ENCODE data around the gene KCNQ1OT1.

The KCNQ1OT1 gene

GRCh38 chr11:2741377-2742131 lies 41.8 kb upstream of the KCNQ1OT1 start:
- TF ChIP-seq GATA1 (IDR thresholded peaks at IDR 0.05; ENCODE audit: low read depth, low read length) (no peak), POLR2A (IDR thresholded peaks at IDR 0.05; ENCODE audit: low read length) (no peak)
- DNase-seq, result no peak

GRCh38 chr11:2741006-2741376 lies 41.2 kb upstream of the KCNQ1OT1 start:
- no peak for DNase-seq

GRCh38 chr11:2740275-2740940 lies 40.6 kb upstream of the KCNQ1OT1 start:
- DNase-seq, result no peak
- no peak for TF ChIP-seq GATA1 (IDR thresholded peaks at IDR 0.05; ENCODE audit: low read depth, low read length)

More at GRCh38 chr11:2741006-2741376, 41.2 kb upstream of the KCNQ1OT1 start:
- TF ChIP-seq POLR2A (IDR thresholded peaks at IDR 0.05; ENCODE audit: low read length) (no peak), GATA1 (IDR thresholded peaks at IDR 0.05; ENCODE audit: low read depth, low read length) (no peak)

GRCh38 chr11:2739531-2740274 lies 39.9 kb upstream of the KCNQ1OT1 start:
- no peak for DNase-seq

GRCh38 chr11:2738551-2739431 lies 39.0 kb upstream of the KCNQ1OT1 start:
- peak in 1 of 2 experiments; percentile 42 for DNase-seq
- no peak for TF ChIP-seq POLR2A (IDR thresholded peaks at IDR 0.05; ENCODE audit: low read length)
- no peak for TF ChIP-seq GATA1 (IDR thresholded peaks at IDR 0.05; ENCODE audit: low read depth, low read length)

More at GRCh38 chr11:2739531-2740274, 39.9 kb upstream of the KCNQ1OT1 start:
- no peak for TF ChIP-seq POLR2A (IDR thresholded peaks at IDR 0.05; ENCODE audit: low read length)
- no peak for TF ChIP-seq GATA1 (IDR thresholded peaks at IDR 0.05; ENCODE audit: low read depth, low read length)

- no peak for TF ChIP-seq GATA1 (IDR thresholded peaks at IDR 0.05; ENCODE audit: low read depth, low read length)
- no peak for TF ChIP-seq POLR2A (IDR thresholded peaks at IDR 0.05; ENCODE audit: low read length)
- no peak for DNase-seq
Measured at GRCh38 chr11:2737866-2738265, 38.1 kb upstream of the KCNQ1OT1 start.

- no peak for TF ChIP-seq POLR2A (IDR thresholded peaks at IDR 0.05; ENCODE audit: low read length)
- no peak for TF ChIP-seq GATA1 (IDR thresholded peaks at IDR 0.05; ENCODE audit: low read depth, low read length)
- DNase-seq, result no peak
Measured at GRCh38 chr11:2737226-2737590, 37.4 kb upstream of the KCNQ1OT1 start.

GRCh38 chr11:2736577-2737225 lies 36.9 kb upstream of the KCNQ1OT1 start:
- DNase-seq, result no peak
- TF ChIP-seq POLR2A (IDR thresholded peaks at IDR 0.05; ENCODE audit: low read length) (no peak), GATA1 (IDR thresholded peaks at IDR 0.05; ENCODE audit: low read depth, low read length) (no peak)

- DNase-seq, result no peak
- TF ChIP-seq POLR2A (IDR thresholded peaks at IDR 0.05; ENCODE audit: low read length), result no peak
- no peak for TF ChIP-seq GATA1 (IDR thresholded peaks at IDR 0.05; ENCODE audit: low read depth, low read length)
Measured at GRCh38 chr11:2735053-2735589, 35.3 kb upstream of the KCNQ1OT1 start.

- TF ChIP-seq POLR2A (IDR thresholded peaks at IDR 0.05; ENCODE audit: low read length), result no peak
- TF ChIP-seq GATA1 (IDR thresholded peaks at IDR 0.05; ENCODE audit: low read depth, low read length), result no peak
- no peak for DNase-seq
Measured at GRCh38 chr11:2734181-2735052, 34.6 kb upstream of the KCNQ1OT1 start.

- no peak for DNase-seq
- TF ChIP-seq POLR2A (IDR thresholded peaks at IDR 0.05; ENCODE audit: low read length) (no peak), GATA1 (IDR thresholded peaks at IDR 0.05; ENCODE audit: low read depth, low read length) (no peak)
Measured at GRCh38 chr11:2732940-2733628, 33.3 kb upstream of the KCNQ1OT1 start.

All from erythroblast (primary cell).